Fibroblast of gingiva (primary cell): ENCODE measurements around the gene DNAH17.

Experiments
- DNase-seq: peaks from one replicate; pipeline ENCODE4 v3.0.0-alpha.2; 2011; ENCODE audit warnings: low read depth

Gene DNAH17

DNA sequence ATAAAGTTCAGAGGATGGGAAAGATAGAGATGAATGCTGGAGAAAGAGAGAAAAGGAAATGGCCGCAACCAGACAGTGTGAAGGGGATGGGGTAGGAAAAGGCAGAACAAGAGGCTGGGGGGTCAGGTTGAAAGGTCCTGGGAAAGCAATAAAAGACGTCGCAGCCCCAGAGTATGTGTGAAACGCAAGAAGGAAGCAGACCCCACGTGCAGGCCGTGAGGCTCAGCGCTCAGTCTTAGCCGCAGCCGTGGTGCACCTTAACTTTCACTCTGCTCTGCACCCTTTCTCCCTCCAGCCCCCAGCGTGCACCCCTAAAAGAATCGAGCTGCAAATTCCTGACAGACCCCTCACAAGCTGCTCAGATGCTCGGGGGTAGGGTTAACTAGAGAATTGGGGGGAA lies 1.9 kb downstream of the DNAH17 start:
- no peak for DNase-seq

- no peak for DNase-seq
These were observed 3.2 kb downstream of the DNAH17 start for GRCh38 chr17:78573955-78574354.

GRCh38 chr17:78572239-78573205 lies 4.7 kb downstream of the DNAH17 start:
- DNase-seq, result no peak

- no peak for DNase-seq
These were observed 5.9 kb downstream of the DNAH17 start for GRCh38 chr17:78571329-78571728.

GRCh38 chr17:78568494-78569115 lies 8.6 kb downstream of the DNAH17 start:
- no peak for DNase-seq

DNA sequence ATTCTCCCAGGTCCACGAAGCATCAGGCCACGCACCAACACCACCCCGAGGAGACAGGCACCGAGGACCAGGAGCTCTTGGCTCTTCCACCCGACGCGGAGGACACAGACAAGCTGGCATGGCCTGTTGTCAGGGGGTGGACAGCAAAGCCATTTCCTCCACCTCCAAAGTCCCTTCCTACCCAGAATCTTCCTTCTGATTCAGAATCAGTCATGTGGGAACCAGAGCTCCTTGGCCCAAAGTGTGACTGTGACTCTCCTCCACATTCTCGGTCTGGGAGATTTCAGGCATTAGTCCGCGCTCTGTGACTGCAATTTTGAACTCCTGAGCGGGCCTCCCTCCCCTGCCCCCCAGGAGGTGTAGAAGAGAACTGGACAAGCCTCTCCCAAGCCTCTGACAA lies 9.2 kb downstream of the DNAH17 start:
- no peak for DNase-seq

- DNase-seq, result no peak
These were observed 10.2 kb downstream of the DNAH17 start for GRCh38 chr17:78566947-78567346.

GRCh38 chr17:78563189-78564145 lies 13.7 kb downstream of the DNAH17 start:
- DNase-seq, result no peak

- DNase-seq, result no peak
These were observed 14.5 kb downstream of the DNAH17 start for GRCh38 chr17:78562734-78563133.

DNA sequence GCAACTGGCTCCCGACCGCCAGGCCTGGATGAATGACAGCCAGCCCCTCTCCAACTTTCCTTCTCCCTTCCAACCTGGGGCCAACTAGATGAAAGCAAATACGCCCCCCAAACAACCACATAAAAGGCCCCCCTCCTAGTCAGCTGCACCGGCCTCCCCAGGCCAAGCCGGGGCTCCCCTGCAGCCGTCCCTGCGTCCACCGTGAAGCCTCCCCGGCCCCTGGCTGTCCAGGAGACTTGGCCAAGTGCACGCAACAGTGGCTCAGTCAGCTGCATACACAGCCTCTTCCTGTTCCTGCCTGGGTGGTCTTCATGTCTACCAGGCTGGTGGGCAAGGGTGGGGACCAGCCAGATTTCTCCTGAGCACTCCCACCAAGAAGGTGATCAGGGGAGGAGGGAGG lies 16.0 kb downstream of the DNAH17 start:
- no peak for DNase-seq

DNA sequence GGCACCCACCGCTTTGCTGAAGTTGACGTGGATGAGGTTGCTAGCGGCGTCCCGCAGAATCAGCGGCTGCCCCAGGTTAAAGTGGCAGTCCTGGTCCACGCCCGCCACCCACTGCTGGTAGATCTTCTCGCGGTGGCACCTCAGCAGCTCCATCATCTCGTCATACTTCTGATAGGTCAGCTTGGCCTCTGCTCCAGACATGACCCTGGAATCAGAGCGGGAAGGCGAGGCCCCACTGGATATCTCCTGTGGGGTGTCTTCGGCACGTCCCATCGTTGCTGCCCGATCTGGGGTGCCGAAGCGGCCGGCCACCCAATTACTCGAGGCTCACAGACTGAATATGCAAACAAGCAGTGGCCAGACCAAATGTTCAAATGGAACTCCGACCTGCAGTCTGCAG lies 16.5 kb downstream of the DNAH17 start:
- no peak for DNase-seq

DNA sequence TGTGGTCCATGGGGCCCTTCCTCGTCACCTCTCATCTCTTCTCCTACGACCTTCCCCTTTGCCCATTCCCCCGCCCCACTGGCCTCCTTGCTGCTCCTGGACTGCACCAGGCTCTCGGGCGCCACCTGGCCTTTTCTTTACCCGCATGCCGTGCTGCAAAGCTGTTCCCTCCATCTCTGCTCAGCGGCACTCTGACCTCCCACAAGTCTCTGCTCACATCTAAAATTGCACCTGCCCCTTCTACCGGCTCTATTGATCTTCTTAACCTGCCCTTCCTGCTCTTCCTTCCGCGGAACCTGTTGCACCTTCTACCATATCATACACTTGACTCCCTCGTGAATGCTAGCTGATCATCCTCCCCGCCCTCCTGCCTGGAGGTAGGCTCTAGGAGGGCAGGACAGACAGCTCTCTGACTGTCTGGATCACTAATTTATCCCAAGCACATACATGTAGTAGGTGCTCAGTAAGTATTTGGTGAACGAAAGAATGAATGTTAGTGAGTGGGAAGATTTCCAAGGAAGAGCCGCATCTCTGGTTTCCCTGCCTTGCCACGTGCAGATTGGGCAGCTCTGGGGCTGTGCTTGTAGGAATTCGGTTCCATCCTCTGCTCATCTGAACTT lies 17.3 kb downstream of the DNAH17 start:
- no peak for DNase-seq

DNA sequence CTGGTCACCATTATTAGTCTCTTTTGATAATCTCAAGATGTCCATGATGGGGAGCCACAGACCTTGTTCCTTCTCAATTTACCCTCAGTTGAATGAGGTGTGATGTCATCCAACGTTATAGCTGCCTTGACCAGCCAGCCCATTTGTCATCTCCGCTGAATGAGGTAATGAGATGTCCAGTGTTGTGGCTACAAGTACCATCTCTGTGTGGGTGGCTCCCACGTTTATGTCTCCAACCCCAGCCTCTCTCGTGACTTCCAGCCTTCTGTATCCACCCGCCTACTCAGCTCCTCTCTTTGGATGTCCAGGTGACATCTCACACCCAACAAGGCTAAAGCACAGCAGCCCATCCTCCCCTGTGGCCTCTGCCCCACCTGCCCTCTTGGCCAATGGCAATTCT lies 18.2 kb downstream of the DNAH17 start:
- no peak for DNase-seq

DNA sequence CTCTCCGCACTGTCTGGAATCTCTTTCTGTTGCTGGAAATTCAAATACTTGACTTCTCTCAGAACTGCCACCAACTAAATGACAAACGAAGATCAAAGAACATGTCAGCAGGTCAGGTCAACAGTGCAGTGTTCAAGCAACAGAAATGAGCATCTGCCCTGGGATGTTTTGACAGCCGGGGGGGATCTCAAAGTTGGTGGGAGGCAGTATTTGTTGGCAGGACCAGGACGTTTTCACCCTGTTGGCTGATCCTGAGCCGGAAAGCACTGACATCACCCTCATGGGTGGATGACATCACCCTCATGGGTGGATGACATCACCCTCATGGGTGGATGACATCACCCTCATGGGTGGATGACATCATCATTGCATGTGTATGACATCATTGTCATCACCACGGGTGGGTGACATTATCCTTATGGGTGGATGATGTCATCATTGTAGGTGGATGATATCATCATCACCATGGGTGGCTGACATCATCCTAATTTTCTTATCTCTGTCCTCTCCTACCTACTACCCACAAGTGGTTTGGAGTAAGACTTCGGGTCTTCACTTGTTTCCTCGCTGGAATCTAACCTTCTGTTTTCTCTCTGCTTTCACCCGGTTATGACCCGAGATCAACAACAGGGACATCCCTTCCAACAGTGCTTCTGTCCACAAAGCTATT lies 18.9 kb downstream of the DNAH17 start:
- DNase-seq, result no peak

- peak; percentile 46 for DNase-seq
These were observed 19.6 kb downstream of the DNAH17 start for GRCh38 chr17:78557598-78558039.

DNA sequence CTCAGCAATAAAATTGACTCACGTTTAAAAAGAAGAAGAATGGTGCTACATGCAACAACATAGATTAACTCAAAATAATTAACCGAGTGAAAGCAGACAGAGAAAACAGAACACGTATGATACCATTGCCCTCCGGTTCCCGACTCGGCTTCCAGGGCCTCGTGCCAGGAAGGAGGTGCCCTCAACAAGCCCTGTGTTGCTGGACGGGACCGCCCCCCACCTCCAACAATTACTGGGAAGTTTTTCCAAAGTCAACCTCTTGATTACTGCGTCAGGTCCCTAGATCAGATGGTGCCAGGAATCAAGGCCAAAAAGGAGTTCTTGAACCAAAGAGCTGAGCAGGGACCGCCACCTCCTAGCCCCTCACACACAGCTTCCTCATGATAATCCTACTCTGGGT lies 20.4 kb downstream of the DNAH17 start:
- no peak for DNase-seq

DNA sequence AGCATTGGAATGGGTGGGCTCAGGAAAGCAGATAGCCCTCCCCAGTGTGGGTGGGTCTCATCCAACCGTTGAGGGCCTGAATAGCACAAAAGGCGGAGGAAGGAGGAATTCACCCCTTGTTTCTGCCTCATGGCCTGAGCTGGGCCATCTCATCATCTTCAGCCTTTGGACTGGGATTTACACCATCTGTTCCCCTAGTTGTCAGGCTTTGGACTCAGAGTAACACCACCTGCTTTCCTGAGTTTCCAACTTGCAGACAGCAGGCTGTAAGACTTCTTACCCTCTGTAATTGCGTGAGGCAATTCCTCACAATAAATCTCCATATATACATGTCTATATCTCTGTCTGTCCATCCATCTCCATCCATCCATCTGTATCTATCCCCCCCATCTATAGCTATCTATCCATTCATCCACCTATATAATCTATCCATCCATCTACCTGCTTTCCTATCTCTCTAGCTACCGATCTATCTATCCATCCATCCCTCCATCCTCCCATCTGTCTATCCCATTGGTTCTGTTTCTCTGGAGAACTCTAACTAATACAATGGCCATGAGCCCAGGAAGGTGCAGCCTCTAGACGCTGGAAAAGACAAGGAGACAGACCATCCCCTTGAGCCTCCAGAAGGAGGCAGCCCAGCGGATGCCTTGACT lies 21.3 kb downstream of the DNAH17 start:
- no peak for DNase-seq

DNA sequence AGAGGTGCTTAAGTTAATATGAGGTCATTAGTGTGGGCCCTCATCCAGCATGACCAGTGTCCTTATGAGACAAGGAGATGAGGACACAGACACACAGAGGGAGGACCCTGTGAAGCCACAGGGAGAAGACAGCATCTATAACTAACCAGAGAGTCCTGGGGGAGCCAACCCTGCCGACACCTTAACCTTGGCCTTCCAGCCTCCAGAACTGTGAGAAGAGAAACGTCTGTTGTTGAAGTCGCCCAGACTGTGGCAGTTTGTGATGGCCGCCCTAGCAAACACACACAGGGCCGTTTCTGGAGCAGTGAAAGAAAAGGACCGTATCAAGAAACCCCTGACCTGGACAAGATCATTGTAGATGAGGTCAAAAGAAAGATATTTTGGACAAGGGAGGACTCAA lies 26.7 kb downstream of the DNAH17 start:
- DNase-seq, result no peak

DNA sequence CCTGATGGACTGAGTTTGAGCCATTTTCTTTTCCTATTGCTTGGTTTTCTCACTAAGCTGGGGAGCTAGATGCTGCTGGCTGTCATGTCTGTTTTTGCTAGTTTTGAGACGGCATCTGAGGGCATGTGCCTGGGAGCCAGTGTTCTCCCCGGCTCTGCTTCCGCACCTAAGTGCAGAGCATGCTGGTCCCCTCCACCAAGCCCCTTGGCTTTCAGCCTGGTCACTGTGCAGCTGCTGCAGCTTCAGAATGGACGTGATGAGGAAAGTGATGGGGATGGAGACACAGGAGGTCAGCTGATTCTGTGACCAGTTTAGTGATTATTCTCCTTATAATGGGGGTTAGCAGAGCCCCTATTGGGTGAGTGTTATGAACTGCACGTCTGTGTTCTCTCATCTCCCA lies 28.5 kb downstream of the DNAH17 start:
- DNase-seq, result no peak

DNA sequence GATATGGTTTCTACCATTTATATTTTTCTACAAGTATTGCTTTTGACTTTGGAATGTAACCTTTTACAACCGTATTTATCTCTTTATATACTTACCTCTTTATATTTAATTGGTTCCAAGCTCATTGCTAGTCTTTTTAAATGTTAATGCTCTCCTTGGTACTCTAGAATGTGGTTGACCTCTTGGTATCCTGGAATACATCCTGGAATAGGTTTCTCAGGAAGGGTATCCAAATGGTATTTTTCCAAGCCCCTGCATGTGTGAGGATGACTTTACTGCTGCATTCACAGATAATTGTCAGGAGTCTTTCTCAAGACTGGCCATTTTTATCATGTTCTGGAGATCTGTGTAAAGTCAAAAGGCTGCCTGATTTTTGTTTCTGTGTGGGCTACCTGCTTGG lies 30.2 kb downstream of the DNAH17 start:
- no peak for DNase-seq

DNA sequence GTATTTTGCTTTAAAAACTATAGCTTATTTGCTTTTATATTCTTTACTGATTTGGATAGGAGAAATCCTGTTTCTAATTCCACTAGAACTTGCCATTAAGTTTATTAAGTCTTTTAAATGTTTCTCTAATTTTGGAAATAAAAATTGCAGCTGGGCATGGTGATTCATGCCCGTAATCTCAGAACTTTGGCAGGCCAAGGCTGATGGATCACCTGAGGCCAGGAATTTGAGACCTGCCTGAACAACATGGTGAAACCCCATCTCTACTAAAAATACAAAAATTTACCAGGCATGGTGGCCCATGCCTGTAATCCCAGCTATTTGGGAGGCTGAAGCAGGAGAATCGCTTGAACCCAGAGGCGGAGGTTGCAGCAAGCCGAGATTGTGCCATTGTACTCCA lies 30.7 kb downstream of the DNAH17 start:
- DNase-seq, result no peak
